HepG2 (cell line): ENCODE data around the gene AK8. TPM values are rescaled to one million over a fixed set of nuclear protein-coding genes. Genes with fewer than 3 reads are reported as not detected.

Source experiments
- ATAC-seq: fragments of 200-7000 bp; cut with Tn5 transposase; 3 replicates; pipeline ENCODE4 v1.9.1; 2020; ENCODE audit warnings: mild to moderate bottlenecking, moderate library complexity
- BruUV-seq: library from RNA; stranded (reverse); fragments of 400-500 nt; replicated peaks from 2 replicates; lab custom pipeline; 2021; lab: Mats Ljungman, UMichigan
- CTCF ChIA-PET: fragments of 300-600 bp; formaldehyde crosslinking; extraction: SDS; loops from one replicate; lab custom pipeline; 2021; ENCODE audit warnings: low total read pairs, inconsistent platforms, low intra/inter-chr PET ratio; lab: Yijun Ruan, JAX
- POLR2A ChIA-PET: fragments of 350-600 bp; sonication (Branson Sonifier 250); formaldehyde crosslinking; loops from one replicate; lab custom pipeline; 2020; ENCODE audit warnings: antibody characterized with exemption, inconsistent platforms; lab: Yijun Ruan, JAX
- DNase-seq: peaks from one replicate; pipeline ENCODE4 v3.0.0-alpha.2; 2015; ENCODE audit warnings: low spot score
- FAIRE-seq: peaks from 3 replicates; lab custom pipeline; 2011; peaks lifted over from hg19 to GRCh38; lab: Jason Lieb, UNC
- H2AFZ ChIP-seq: one replicate; pipeline ENCODE4 v1.6.1; 2011; ENCODE audit warnings: low read length, inconsistent platforms
- H3K27ac ChIP-seq: fragments of 300-600 bp; 3 replicates; pipeline ENCODE4 v1.8.0; 2011; ENCODE audit warnings: mixed run types, mild to moderate bottlenecking, mixed read lengths, low read length, inconsistent platforms; ENCODE audit not compliant: insufficient read depth; ENCODE audit errors: extremely low read length
- H3K27me3 ChIP-seq, 2 experiments: fragments of 200-600 bp in 1 of 2; 2 replicates in 1 of 2; 3 replicates in 1 of 2; pipeline versions ENCODE4 v1.6.0 to v1.8.0; 2011; ENCODE audit warnings: low read length in 2 of 2, mild to moderate bottlenecking in 2 of 2, moderate library complexity in 2 of 2, inconsistent platforms in 1 of 2; ENCODE audit not compliant: insufficient read depth in 2 of 2, control insufficient read depth in 1 of 2
- H3K36me3 ChIP-seq, 2 experiments: fragments of 200-600 bp in 1 of 2; replicated peaks in 1 of 2; 2 replicates in 1 of 2; 3 replicates in 1 of 2; pipeline versions ENCODE4 v1.5.1 to v1.8.0; 2011; ENCODE audit warnings: low read length in 2 of 2, inconsistent platforms in 1 of 2; ENCODE audit not compliant: insufficient read depth in 2 of 2, control insufficient read depth in 1 of 2
- H3K4me1 ChIP-seq: 2 replicates; pipeline ENCODE4 v1.5.1; 2012; ENCODE audit warnings: low read length, inconsistent platforms; ENCODE audit not compliant: insufficient read depth
- H3K4me2 ChIP-seq: 2 replicates; pipeline ENCODE4 v1.6.0; 2011; ENCODE audit warnings: low read depth, low read length, inconsistent platforms
- H3K4me3 ChIP-seq, 3 experiments: fragments of 200-600 bp in 1 of 3; sonication (generic), shearing (Covaris generic) in 1 of 3; replicated peaks in 1 of 3; 2 replicates each; pipeline ENCODE4 v1.5.1; 2011 to 2016; ENCODE audit warnings: low read length in 3 of 3, inconsistent platforms in 2 of 3, low read depth in 2 of 3, mild to moderate bottlenecking in 2 of 3, control low read depth in 1 of 3, mixed read lengths in 1 of 3; ENCODE audit not compliant: insufficient read depth in 1 of 3
- H3K79me2 ChIP-seq: one replicate; pipeline ENCODE4 v1.6.1; 2011; ENCODE audit warnings: low read length, inconsistent platforms; ENCODE audit not compliant: insufficient read depth
- H3K9ac ChIP-seq: 2 replicates; pipeline ENCODE4 v1.6.0; 2011; ENCODE audit warnings: mild to moderate bottlenecking, low read depth, low read length, inconsistent platforms; ENCODE audit not compliant: insufficient read depth
- H3K9me3 ChIP-seq: 2 replicates; pipeline ENCODE4 v1.5.1; 2012; ENCODE audit warnings: mild to moderate bottlenecking, low read length
- H4K20me1 ChIP-seq: 2 replicates; pipeline ENCODE4 v1.6.0; 2011; ENCODE audit warnings: inconsistent platforms, mild to moderate bottlenecking, low read length, moderate library complexity; ENCODE audit not compliant: insufficient read depth
- FOXO4 ChIP-seq: sonication (generic); formaldehyde crosslinking; conservative IDR thresholded peaks from 2 replicates; pipeline ENCODE4 v1.8.1; 2023; ENCODE audit warnings: missing genetic modification reagents
- HMG20A ChIP-seq: IDR thresholded peaks from 2 replicates; pipeline ENCODE4 v1.6.1; 2016; ENCODE audit warnings: borderline replicate concordance
- HMG20B ChIP-seq: conservative IDR thresholded peaks from 2 replicates; pipeline ENCODE4 v1.6.1; 2016; ENCODE audit warnings: missing genetic modification reagents, missing compliant biosample characterization
- KLF13 ChIP-seq: sonication (generic); formaldehyde crosslinking; IDR thresholded peaks from 2 replicates; pipeline ENCODE4 v1.4.0; 2020; ENCODE audit warnings: mild to moderate bottlenecking, missing genetic modification reagents
- MED8 ChIP-seq: sonication (generic); formaldehyde crosslinking; IDR thresholded peaks from 2 replicates; pipeline ENCODE4 v1.8.1; 2023; ENCODE audit warnings: mild to moderate bottlenecking, missing genetic modification reagents; ENCODE audit not compliant: insufficient replicate concordance
- NFKB2 ChIP-seq: sonication (generic); formaldehyde crosslinking; IDR thresholded peaks from 2 replicates; pipeline ENCODE4 v1.4.0; 2020; ENCODE audit warnings: missing genetic modification reagents, borderline replicate concordance
- PRMT3 ChIP-seq: sonication (generic); formaldehyde crosslinking; IDR thresholded peaks from 2 replicates; pipeline ENCODE4 v1.8.1; 2022; ENCODE audit warnings: low read depth, mild to moderate bottlenecking, moderate library complexity, missing genetic modification reagents, borderline replicate concordance
- U2AF2 ChIP-seq: fragments of 200-400 bp; formaldehyde crosslinking; IDR thresholded peaks from 2 replicates; pipeline ENCODE4 v1.6.1; 2017; ENCODE audit warnings: low read depth, mild to moderate bottlenecking, low read length
- ZBTB4 ChIP-seq: sonication (generic); formaldehyde crosslinking; IDR thresholded peaks from 2 replicates; pipeline ENCODE4 v1.4.0; 2020; ENCODE audit warnings: missing genetic modification reagents, mild to moderate bottlenecking, borderline replicate concordance
- ZNF331 ChIP-seq: sonication (generic); formaldehyde crosslinking; IDR thresholded peaks from 2 replicates; pipeline ENCODE4 v1.4.0; 2020; ENCODE audit warnings: missing genetic modification reagents
- WGBS: methylation state at CpG from one replicate; pipeline ENCODE4 v1.1.6; 2017; ENCODE audit warnings: low lambda C conversion rate; 5-methylcytosine and 5-hydroxymethylcytosine counted together
- in situ Hi-C: cut with HindIII; loops from 2 replicates; pipeline ENCODE4 v1.10.0; 2017; ENCODE audit warnings: low pct_unique_long_range_greater_than_20kb; ENCODE audit not compliant: extremely low pct_ligation_motif_present
- intact Hi-C: fragments of 100-400 bp; cut with micrococcal nuclease; formaldehyde crosslinking; loops from one replicate; pipeline ENCODE4 v1.10.0; 2022; ENCODE audit not compliant: unreplicated experiment
- polyA plus RNA-seq, 8 experiments: library from polyadenylated mRNA; depleted of rRNA in 3 of 8; stranded (reverse) in 7 of 8; unstranded in 1 of 8; fragments of >200 nt; fragmentation: Illumina TruSeq in 4 of 8; extraction: Trizol in 4 of 8; gene quantifications; 2 replicates each; pipeline versions ENCODE4 v1.2.1 to v1.2.3, GENCODE V29; 2011 to 2016; ENCODE audit warnings: low read depth in 4 of 8, missing spikeins in 1 of 8, mixed read lengths in 1 of 8; ENCODE audit not compliant: insufficient read depth in 1 of 8
- total RNA-seq, 5 experiments: library from RNA; depleted of rRNA; stranded (reverse); fragments of >200 nt; fragmentation: Illumina TruSeq; extraction: Trizol; gene quantifications; 2 replicates each; pipeline ENCODE4 v1.2.3, GENCODE V29; 2016; ENCODE audit warnings: low read depth in 1 of 5
- TF ChIP-seq, protein P1 (sequence below): sonication (generic); formaldehyde crosslinking; IDR thresholded peaks from 2 replicates; pipeline ENCODE4 v1.5.0; 2020; ENCODE audit warnings: missing genetic modification reagents
- TF ChIP-seq, protein P2 (sequence below), 2 experiments: sonication (generic) in 1 of 2; formaldehyde crosslinking in 1 of 2; IDR thresholded peaks; 2 replicates each; pipeline versions ENCODE4 v1.4.0 to v1.6.1; 2018 to 2020; ENCODE audit warnings: missing genetic modification reagents in 2 of 2, borderline replicate concordance in 1 of 2, low read depth in 1 of 2, mild to moderate bottlenecking in 1 of 2, missing biosample characterization in 1 of 2

Gene AK8
- total and polyA plus RNA-seq, 2 of the 13 experiments (the other 11 are each of a cell fraction or from before 2014, with no cell fraction given): 0.11 TPM; not detected in 1

DNA sequence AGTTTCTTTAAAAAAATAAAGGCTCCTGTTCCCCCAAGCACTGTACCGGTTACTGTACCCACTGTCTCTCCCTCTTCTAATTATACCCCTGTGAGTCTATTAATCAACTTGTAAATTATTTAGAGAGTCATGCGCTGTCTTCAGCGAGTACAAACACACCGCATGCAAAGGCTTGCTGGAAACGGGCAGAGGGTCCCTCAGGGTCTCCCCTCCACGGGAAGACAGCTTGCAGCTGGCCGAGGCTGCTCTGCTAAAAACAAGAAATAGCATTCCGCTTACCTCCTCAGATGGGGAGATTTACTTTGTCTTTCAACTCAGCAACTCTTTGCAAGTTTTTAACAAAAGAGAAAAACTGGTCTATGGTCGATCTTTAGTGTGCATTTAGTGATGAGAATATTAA is 71.8 kb downstream of the AK8 start:
- Histone ChIP-seq H3K9ac (no peak overlapping the region), H3K27me3 (peaks cover 4 to 72% of the 10 kb centered on the region in 2 experiments; a peak in 4 of 5 replicates), H2AFZ (no peak overlapping the region), H3K4me2 (no peak overlapping the region), H3K9me3 (no peaks in the 10 kb centered on the region), H3K36me3 (no peaks in the 10 kb centered on the region), H3K79me2 (no peaks in the 10 kb centered on the region), H3K4me1 (no peaks in the 10 kb centered on the region), H3K27ac (no peak overlapping the region), H4K20me1 (no peaks in the 10 kb centered on the region), H3K4me3 (no peak overlapping the region)
- FAIRE-seq (no peak), DNase-seq (no peak), ATAC-seq (no peak)
- BruUV-seq: no TSS peak
- ChIA-PET CTCF (no interaction called here), POLR2A (no interaction called here)
- WGBS: 51% methylated on average over 9 of the region's 9 CpGs
- TF ChIP-seq ZBTB4 (CRISPR knock-in tag) (no peak), KLF13 (no peak), MED8 (CRISPR knock-in tag) (no peak), HMG20A (CRISPR knock-in tag) (no peak), HMG20B (CRISPR knock-in tag) (no peak), NFKB2 (no peak), ZNF331 (CRISPR knock-in tag) (no peak), FOXO4 (CRISPR knock-in tag) (no peak), PRMT3 (CRISPR knock-in tag) (no peak), U2AF2 (no peak)
- TF ChIP-seq, protein P1, sequence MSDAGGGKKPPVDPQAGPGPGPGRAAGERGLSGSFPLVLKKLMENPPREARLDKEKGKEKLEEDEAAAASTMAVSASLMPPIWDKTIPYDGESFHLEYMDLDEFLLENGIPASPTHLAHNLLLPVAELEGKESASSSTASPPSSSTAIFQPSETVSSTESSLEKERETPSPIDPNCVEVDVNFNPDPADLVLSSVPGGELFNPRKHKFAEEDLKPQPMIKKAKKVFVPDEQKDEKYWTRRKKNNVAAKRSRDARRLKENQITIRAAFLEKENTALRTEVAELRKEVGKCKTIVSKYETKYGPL (CRISPR knock-in tag): no peak
- TF ChIP-seq, protein P2, sequence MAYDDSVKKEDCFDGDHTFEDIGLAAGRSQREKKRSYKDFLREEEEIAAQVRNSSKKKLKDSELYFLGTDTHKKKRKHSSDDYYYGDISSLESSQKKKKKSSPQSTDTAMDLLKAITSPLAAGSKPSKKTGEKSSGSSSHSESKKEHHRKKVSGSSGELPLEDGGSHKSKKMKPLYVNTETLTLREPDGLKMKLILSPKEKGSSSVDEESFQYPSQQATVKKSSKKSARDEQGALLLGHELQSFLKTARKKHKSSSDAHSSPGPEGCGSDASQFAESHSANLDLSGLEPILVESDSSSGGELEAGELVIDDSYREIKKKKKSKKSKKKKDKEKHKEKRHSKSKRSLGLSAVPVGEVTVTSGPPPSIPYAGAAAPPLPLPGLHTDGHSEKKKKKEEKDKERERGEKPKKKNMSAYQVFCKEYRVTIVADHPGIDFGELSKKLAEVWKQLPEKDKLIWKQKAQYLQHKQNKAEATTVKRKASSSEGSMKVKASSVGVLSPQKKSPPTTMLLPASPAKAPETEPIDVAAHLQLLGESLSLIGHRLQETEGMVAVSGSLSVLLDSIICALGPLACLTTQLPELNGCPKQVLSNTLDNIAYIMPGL (CRISPR knock-in tag; IDR thresholded peaks at IDR 0.05; ENCODE audit: borderline replicate concordance in 1 of 2, low read depth in 1 of 2): no peak
- in situ Hi-C loops (no loop called here), intact Hi-C loops (no loop called here)
